HepG2 (cell line): Measurements from ENCODE around the gene HIRA. TPM values are rescaled to one million over a fixed set of nuclear protein-coding genes. Genes with fewer than 3 reads are reported as not detected.

Experiments used
- CHD2 ChIP-seq: IDR thresholded peaks from 2 replicates; pipeline ENCODE4 v1.6.1; 2011; ENCODE audit warnings: low read depth, low read length, improper control_type of control experiment
- EEA1 ChIP-seq: sonication (generic); formaldehyde crosslinking; IDR thresholded peaks from 2 replicates; pipeline ENCODE4 v1.5.1; 2020; ENCODE audit warnings: mild to moderate bottlenecking, missing genetic modification reagents, borderline replicate concordance
- EHMT2 ChIP-seq: fragments of 200-600 bp; sonication (generic); IDR thresholded peaks from 2 replicates; pipeline ENCODE4 v1.7.0; 2017; ENCODE audit warnings: antibody characterized with exemption, low read depth, low read length, borderline replicate concordance
- ERF ChIP-seq: IDR thresholded peaks from 2 replicates; pipeline ENCODE4 v1.6.1; 2018; ENCODE audit warnings: missing biosample characterization, missing genetic modification reagents
- FOXJ3 ChIP-seq: sonication (generic); formaldehyde crosslinking; IDR thresholded peaks from 2 replicates; pipeline ENCODE4 v1.4.0; 2020; ENCODE audit warnings: missing genetic modification reagents, mild to moderate bottlenecking, borderline replicate concordance
- ISX ChIP-seq: sonication (generic); formaldehyde crosslinking; conservative IDR thresholded peaks from 2 replicates; pipeline ENCODE4 v1.5.0; 2020; ENCODE audit warnings: missing genetic modification reagents
- MAF1 ChIP-seq: sonication (generic); formaldehyde crosslinking; IDR thresholded peaks from 2 replicates; pipeline ENCODE4 v1.5.0; 2020; ENCODE audit warnings: missing genetic modification reagents, borderline replicate concordance
- MAFG ChIP-seq: sonication (generic); formaldehyde crosslinking; IDR thresholded peaks from 2 replicates; pipeline ENCODE4 v1.5.1; 2020; ENCODE audit warnings: mild to moderate bottlenecking, missing genetic modification reagents
- NAIF1 ChIP-seq: sonication (generic); formaldehyde crosslinking; IDR thresholded peaks from 2 replicates; pipeline ENCODE4 v1.5.0; 2020; ENCODE audit warnings: mild to moderate bottlenecking, missing genetic modification reagents, borderline replicate concordance
- NR2F6 ChIP-seq, 2 experiments: IDR thresholded peaks; 2 replicates each; pipeline ENCODE4 v1.6.1; 2016; ENCODE audit warnings: antibody characterized with exemption in 1 of 2, mild to moderate bottlenecking in 1 of 2
- PAF1 ChIP-seq: IDR thresholded peaks from 2 replicates; pipeline ENCODE4 v1.6.1; 2016; ENCODE audit warnings: missing genetic modification reagents, missing compliant biosample characterization
- SIN3B ChIP-seq: fragments of 150-350 bp; IDR thresholded peaks from 2 replicates; pipeline ENCODE4 v1.6.1; 2014; ENCODE audit warnings: low read length
- TBL1XR1 ChIP-seq: fragments of 150-350 bp; IDR thresholded peaks from 2 replicates; pipeline ENCODE4 v1.6.1; 2014; ENCODE audit warnings: borderline replicate concordance, low read length; ENCODE audit not compliant: partially characterized antibody
- THAP11 ChIP-seq: IDR thresholded peaks from 2 replicates; pipeline ENCODE4 v1.6.1; 2016; ENCODE audit warnings: missing biosample characterization, missing genetic modification reagents
- TOE1 ChIP-seq: sonication (generic); formaldehyde crosslinking; IDR thresholded peaks from 2 replicates; pipeline ENCODE4 v1.4.0; 2020; ENCODE audit warnings: mild to moderate bottlenecking, missing genetic modification reagents
- ZNF124 ChIP-seq: sonication (generic); formaldehyde crosslinking; IDR thresholded peaks from 2 replicates; pipeline ENCODE4 v1.4.0; 2020; ENCODE audit warnings: missing genetic modification reagents
- ZNF256 ChIP-seq: sonication (generic); formaldehyde crosslinking; conservative IDR thresholded peaks from 2 replicates; pipeline ENCODE4 v1.4.0; 2020; ENCODE audit warnings: missing genetic modification reagents
- ZNF292 ChIP-seq: sonication (generic); formaldehyde crosslinking; IDR thresholded peaks from 2 replicates; pipeline ENCODE4 v1.8.1; 2022; ENCODE audit warnings: mild to moderate bottlenecking, low read depth, missing genetic modification reagents, borderline replicate concordance
- ZNF510 ChIP-seq: sonication (generic); formaldehyde crosslinking; IDR thresholded peaks from 2 replicates; pipeline ENCODE4 v1.4.0; 2020; ENCODE audit warnings: low read depth, mild to moderate bottlenecking, missing genetic modification reagents
- ZNF550 ChIP-seq: sonication (generic); formaldehyde crosslinking; IDR thresholded peaks from 2 replicates; pipeline ENCODE4 v1.4.0; 2020; ENCODE audit warnings: mild to moderate bottlenecking, missing genetic modification reagents, borderline replicate concordance
- ZNF605 ChIP-seq: sonication (generic); formaldehyde crosslinking; IDR thresholded peaks from 2 replicates; pipeline ENCODE4 v1.8.0; 2022; ENCODE audit warnings: mild to moderate bottlenecking, missing genetic modification reagents
- polyA plus RNA-seq, 8 experiments: library from polyadenylated mRNA; depleted of rRNA in 3 of 8; stranded (reverse) in 7 of 8; unstranded in 1 of 8; fragments of >200 nt; fragmentation: Illumina TruSeq in 4 of 8; extraction: Trizol in 4 of 8; gene quantifications; 2 replicates each; pipeline versions ENCODE4 v1.2.1 to v1.2.3, GENCODE V29; 2011 to 2016; ENCODE audit warnings: low read depth in 4 of 8, missing spikeins in 1 of 8, mixed read lengths in 1 of 8; ENCODE audit not compliant: insufficient read depth in 1 of 8
- total RNA-seq, 5 experiments: library from RNA; depleted of rRNA; stranded (reverse); fragments of >200 nt; fragmentation: Illumina TruSeq; extraction: Trizol; gene quantifications; 2 replicates each; pipeline ENCODE4 v1.2.3, GENCODE V29; 2016; ENCODE audit warnings: low read depth in 1 of 5
- TF ChIP-seq, protein P1 (sequence below): IDR thresholded peaks from 2 replicates; pipeline ENCODE4 v1.6.1; 2016; ENCODE audit warnings: missing biosample characterization, missing genetic modification reagents, low read depth
- TF ChIP-seq, protein P2 (sequence below): sonication (generic); formaldehyde crosslinking; IDR thresholded peaks from 2 replicates; pipeline ENCODE4 v1.8.0; 2023; ENCODE audit warnings: mild to moderate bottlenecking, missing genetic modification reagents
- TF ChIP-seq, protein P3 (sequence below): IDR thresholded peaks from 2 replicates; pipeline ENCODE4 v1.6.1; 2012; ENCODE audit warnings: low read length, improper control_type of control experiment

Gene HIRA
- total and polyA plus RNA-seq, 2 of the 13 experiments (the other 11 are each of a cell fraction or from before 2014, with no cell fraction given) = 21.5 to 29.2 TPM

DNA sequence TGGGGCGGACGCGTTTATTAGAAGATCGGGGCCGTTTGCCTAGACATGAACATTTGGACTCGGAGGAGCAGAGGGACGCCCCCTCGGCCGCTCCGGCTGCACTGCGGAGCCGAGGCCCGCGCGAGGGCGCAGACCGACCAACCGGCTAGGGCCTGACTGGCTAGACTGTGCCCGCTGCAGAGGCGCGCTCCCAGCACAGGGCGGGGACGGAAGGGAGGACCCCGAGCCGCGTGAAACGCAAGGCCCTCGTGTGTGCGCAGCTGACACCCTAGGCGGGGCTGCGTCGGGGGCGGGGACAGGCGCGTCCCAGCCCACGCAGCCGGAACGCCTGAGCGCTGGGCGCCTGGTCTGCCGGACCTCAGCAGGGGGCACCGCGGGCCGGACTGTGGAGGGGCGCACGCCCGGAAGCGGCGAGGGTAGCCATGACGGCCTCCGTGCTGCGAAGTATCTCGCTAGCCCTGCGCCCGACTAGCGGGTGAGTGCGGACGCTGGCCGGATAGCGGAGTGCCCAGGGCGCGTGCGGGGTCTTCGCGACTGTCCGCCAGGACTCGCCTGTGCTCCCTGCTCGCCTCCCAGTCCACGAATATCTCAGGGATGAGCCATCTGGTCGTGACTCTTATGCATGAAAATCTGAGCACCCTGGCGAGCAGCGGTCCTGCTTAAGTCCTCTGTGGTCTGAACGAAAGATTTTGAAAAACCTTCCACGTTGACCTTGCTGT lies 759 bp upstream of the HIRA start, which contains the start of gene MRPL40 (continued):
- TF ChIP-seq, protein P1, sequence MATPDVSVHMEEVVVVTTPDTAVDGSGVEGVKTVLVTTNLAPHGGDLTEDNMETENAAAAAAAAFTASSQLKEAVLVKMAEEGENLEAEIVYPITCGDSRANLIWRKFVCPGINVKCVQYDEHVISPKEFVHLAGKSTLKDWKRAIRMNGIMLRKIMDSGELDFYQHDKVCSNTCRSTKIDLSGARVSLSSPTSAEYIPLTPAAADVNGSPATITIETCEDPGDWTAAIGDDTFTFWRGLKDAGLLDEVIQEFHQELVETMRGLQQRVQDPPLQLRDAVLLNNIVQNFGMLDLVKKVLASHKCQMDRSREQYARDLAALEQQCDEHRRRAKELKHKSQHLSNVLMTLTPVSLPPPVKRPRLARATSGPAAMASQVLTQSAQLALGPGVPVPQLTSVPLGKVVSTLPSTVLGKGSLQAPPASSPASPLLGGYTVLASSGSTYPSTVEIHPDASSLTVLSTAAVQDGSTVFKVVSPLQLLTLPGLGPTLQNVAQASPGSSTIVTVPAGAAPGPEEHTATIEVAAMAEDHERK (CRISPR knock-in tag) = peak; percentile 89
- TF ChIP-seq SIN3B (peak; percentile 86), TOE1 (peak; percentile 78; the same call in 1 of the 2 replicates), NR2F6 (IDR thresholded peaks at IDR 0.05) (no peak), NR2F6 (CRISPR knock-in tag; IDR thresholded peaks at IDR 0.05) (peak; percentile 73), FOXJ3 (CRISPR knock-in tag) (no peak), ZNF292 (peak; percentile 70; the same call in 1 of the 2 replicates), ZNF256 (0 out of 2 replicates have a peak, but pooled peaks have one; percentile 6), CHD2 (no peak), ERF (CRISPR knock-in tag) (peak; percentile 99), EEA1 (CRISPR knock-in tag) (peak; percentile 94; the same call in 1 of the 2 replicates), MAFG (CRISPR knock-in tag) (0 out of 2 replicates have a peak, but pooled peaks have one; percentile 45), NAIF1 (CRISPR knock-in tag) (peak; percentile 91; the same call in 1 of the 2 replicates), ISX (CRISPR knock-in tag) (peak; percentile 20; the same call in 1 of the 2 replicates), TBL1XR1 (no peak), ZNF605 (CRISPR knock-in tag) (peak; percentile 85), THAP11 (CRISPR knock-in tag) (peak; percentile 96), MAF1 (CRISPR knock-in tag) (peak; percentile 76; the same call in 1 of the 2 replicates), ZNF550 (CRISPR knock-in tag) (peak; percentile 51; the same call in 1 of the 2 replicates), ZNF124 (CRISPR knock-in tag) (peak; percentile 87; the same call in 1 of the 2 replicates), PAF1 (CRISPR knock-in tag) (no peak), ZNF510 (CRISPR knock-in tag) (no peak), EHMT2 (no peak)
- TF ChIP-seq, protein P2, sequence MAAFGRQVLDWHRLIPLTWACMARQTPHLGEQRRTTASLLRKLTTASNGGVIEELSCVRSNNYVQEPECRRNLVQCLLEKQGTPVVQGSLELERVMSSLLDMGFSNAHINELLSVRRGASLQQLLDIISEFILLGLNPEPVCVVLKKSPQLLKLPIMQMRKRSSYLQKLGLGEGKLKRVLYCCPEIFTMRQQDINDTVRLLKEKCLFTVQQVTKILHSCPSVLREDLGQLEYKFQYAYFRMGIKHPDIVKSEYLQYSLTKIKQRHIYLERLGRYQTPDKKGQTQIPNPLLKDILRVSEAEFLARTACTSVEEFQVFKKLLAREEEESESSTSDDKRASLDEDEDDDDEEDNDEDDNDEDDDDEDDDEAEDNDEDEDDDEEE (CRISPR knock-in tag) = peak; percentile 47; the same call in 1 of the 2 replicates
- TF ChIP-seq, protein P3, sequence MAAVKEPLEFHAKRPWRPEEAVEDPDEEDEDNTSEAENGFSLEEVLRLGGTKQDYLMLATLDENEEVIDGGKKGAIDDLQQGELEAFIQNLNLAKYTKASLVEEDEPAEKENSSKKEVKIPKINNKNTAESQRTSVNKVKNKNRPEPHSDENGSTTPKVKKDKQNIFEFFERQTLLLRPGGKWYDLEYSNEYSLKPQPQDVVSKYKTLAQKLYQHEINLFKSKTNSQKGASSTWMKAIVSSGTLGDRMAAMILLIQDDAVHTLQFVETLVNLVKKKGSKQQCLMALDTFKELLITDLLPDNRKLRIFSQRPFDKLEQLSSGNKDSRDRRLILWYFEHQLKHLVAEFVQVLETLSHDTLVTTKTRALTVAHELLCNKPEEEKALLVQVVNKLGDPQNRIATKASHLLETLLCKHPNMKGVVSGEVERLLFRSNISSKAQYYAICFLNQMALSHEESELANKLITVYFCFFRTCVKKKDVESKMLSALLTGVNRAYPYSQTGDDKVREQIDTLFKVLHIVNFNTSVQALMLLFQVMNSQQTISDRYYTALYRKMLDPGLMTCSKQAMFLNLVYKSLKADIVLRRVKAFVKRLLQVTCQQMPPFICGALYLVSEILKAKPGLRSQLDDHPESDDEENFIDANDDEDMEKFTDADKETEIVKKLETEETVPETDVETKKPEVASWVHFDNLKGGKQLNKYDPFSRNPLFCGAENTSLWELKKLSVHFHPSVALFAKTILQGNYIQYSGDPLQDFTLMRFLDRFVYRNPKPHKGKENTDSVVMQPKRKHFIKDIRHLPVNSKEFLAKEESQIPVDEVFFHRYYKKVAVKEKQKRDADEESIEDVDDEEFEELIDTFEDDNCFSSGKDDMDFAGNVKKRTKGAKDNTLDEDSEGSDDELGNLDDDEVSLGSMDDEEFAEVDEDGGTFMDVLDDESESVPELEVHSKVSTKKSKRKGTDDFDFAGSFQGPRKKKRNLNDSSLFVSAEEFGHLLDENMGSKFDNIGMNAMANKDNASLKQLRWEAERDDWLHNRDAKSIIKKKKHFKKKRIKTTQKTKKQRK = no peak
